KBM-7 (cell line): ENCODE measurements around the gene HSD3B2.
"Not testable (repeated sequence)": the region's sequence is repeated elsewhere in the genome, so short reads cannot be mapped to it uniquely, and the experiment has no call there.

Experiments used
- DNase-seq: peaks from one replicate; pipeline ENCODE4 v3.0.0-alpha.2; 2015
- in situ Hi-C: fragments of 300-500 bp; cut with MboI; formaldehyde crosslinking; loops from 2 replicates; pipeline ENCODE4 v1.14.3; 2020; ENCODE audit warnings: low sequenced_read_pairs, low pct_unique_long_range_greater_than_20kb, mixed read lengths

HSD3B2 gene

DNA sequence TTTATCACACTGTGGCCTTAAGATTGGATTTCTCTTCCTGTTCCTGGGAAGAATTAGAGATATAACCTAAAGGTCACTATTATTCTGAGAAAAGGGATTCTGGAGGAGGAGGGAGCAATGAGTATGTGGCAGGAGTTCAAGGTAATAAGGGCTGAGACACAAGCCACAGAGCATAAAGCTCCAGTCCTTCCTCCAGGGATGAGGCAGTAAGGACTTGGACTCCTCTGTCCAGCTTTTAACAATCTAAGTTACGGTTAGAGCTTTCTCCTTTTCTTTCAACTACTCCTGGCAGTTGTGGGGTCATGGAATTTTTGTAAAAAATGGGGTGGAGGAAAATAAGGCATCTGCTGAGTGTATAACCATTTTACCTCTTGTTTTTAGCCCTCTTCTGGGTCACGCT is at the start of gene HSD3B2:
Gene HSD3B2, plus strand, starts transcription at position 201 of the 400 bp plus-strand sequence. CDS start 270 bp downstream, outside the sequence.
- in situ Hi-C loops, result no loop called here

DNA sequence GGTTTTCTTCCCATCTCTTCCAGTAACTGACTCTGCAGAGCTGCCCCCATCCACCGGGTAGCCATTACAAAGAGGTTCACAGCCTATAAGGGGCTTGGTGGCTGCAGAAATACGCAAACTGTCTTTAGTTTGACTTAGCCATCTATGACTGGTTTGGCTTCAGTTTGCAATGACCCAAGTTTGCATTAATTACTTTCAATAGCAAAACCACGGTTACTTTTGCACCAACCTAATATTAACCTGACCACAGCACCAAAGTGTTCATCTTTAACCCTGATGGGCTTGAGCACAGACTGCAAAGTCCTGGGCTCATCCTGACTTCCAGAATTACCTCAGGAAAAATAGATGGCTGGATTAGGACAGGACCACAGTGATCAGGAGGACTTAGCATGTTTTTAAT is 48.5 kb upstream of the HSD3B2 start:
- no peak for DNase-seq
- in situ Hi-C loops, result no loop called here

More for the DNA sequence above, at the start of gene HSD3B2:
- no peak for DNase-seq

DNA sequence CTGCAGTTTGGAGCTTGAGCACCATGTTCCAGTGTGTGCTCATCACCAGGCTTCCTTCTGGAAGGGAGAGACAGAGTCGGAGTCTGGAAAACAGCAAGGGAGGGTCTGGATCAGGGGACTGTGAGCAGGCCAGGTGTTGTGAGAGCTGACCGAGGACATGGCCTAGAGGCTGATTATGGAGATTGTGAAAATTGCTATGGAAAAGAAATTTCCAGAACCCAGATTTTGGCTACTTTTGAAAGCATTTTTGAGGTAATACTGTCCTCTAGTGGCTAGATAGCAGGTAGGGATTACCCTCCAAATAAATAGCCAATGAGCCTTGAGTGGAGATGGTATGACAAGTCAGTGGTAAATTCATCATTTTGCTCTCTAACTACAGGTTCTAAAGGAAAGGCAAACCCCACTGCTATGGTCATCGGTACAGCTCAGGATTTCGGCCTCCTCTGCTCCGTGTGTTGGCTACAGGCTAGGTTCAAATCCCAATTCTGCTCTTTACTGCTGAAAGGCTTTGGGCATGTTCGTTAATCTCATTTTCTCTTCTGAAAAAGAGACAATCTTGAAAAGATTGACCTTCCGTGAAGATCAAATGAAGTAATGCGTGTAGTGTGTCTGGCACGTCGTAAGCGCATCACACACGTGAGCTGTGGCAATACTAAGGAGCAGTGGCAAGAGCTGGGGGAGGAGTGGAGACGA is 47.4 kb upstream of the HSD3B2 start:
- in situ Hi-C loops, result no loop called here
- peak; percentile 27 for DNase-seq

DNA sequence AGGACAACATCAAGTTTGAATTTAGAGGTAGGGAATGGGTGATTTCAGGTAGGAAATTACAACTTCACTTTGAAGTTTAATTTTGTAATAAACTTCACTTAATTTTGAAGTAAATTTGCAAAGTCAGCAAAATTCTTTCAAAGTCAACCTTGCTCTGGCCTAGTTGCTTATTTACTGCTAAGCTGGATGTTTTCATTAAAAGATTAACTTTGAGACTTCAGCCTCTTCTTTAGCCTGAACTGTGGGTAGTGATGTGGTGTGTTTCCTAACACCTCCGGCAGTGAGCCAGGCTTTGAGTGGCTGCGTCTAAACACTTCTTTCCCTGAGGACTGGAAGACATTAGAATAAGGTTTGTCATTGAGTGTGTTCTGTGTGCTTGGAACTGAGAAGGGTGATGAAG is 46.4 kb upstream of the HSD3B2 start, which contains the start of gene HAO2:
Gene HAO2, plus strand, starts transcription at position 232 of the 400 bp plus-strand sequence. CDS start 12,301 bp downstream, outside the sequence.
- no peak for DNase-seq
- in situ Hi-C loops, result no loop called here

- in situ Hi-C loops, result no loop called here
- DNase-seq, result no peak
Measured at GRCh38 chr1:119370748-119371147, 44.2 kb upstream of the HSD3B2 start.

GRCh38 chr1:119371815-119372214 is 43.1 kb upstream of the HSD3B2 start:
- no peak for DNase-seq
- in situ Hi-C loops, result no loop called here

DNA sequence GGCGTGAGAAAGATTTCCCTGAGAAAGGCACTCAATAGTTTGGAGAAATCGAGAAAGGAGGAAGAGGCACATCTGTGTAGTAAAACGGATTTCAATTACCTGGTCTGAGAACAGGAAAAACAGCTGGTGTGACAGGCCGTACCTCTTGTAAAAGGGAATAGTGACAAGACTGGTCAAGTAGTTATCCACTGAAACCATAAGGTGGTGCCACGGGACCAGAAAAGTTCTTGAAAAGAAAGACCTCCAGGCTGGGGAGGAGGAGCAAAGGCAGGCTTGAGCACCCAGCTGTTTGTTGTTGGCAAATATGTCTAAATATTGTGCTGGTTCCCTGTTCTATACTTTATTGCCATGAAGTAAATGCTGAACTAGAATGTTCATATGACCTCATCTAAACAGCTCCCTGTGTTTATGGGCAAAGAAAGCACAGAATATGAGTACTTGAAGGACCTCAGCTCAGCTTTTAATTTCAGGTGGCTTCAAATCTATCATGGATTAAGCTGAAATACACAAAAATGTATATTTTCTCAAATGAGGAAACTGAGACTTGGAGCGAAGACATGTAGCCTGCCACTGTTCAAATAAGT is 42.4 kb upstream of the HSD3B2 start:
- in situ Hi-C loops, result no loop called here
- DNase-seq, result peak; percentile 17

DNA sequence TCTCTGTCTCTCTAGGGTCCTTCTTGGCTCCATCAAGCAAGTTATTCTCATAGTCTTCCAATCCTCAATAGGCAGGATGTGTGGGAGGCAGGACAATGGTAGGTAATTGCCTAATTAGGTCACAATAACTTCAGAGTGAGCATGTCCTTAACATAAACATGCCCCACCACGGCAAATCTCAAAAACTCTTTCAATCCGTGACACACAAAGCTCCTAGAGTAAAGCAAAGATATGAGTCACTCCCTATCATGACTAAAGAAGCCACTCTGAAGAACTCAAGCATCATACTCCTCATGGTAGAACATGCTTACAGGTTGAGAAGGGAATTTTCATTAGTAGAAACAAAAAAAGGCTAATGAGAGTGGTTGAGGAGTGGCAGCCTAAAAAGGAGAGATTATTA is 41.5 kb upstream of the HSD3B2 start:
- in situ Hi-C loops, result no loop called here
- no peak for DNase-seq

- no peak for DNase-seq
- in situ Hi-C loops, result no loop called here
Measured at GRCh38 chr1:119374208-119374874, 40.6 kb upstream of the HSD3B2 start.

GRCh38 chr1:119375366-119375765 is 39.6 kb upstream of the HSD3B2 start:
- DNase-seq, result no peak
- in situ Hi-C loops, result no loop called here

GRCh38 chr1:119376594-119376993 is 38.4 kb upstream of the HSD3B2 start:
- in situ Hi-C loops, result no loop called here
- no peak for DNase-seq

- in situ Hi-C loops, DNase-seq: not testable (repeated sequence)
Measured at GRCh38 chr1:119377594-119377993, 37.4 kb upstream of the HSD3B2 start.

DNA sequence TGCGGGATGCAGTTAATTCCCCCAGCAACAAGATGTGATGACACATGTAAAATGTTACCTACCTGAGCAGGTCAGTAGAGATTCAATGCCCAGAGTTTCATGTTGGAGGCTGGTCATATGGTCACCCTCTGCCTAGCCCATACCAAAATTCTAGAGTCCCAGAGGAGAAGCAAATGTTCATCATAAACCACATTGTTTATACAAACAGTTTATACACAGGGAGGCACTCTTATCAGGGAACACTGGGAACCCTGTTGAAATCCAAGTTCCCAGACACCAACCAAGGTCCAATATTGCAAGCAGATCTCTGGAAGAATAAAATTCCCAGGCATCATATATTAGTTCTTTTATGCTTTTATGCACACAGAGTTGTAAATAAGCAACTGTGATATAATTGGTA is 35.8 kb upstream of the HSD3B2 start:
- in situ Hi-C loops, result no loop called here
- no peak for DNase-seq

GRCh38 chr1:119380304-119380703 is 34.6 kb upstream of the HSD3B2 start:
- DNase-seq, result no peak
- in situ Hi-C loops, result no loop called here

DNA sequence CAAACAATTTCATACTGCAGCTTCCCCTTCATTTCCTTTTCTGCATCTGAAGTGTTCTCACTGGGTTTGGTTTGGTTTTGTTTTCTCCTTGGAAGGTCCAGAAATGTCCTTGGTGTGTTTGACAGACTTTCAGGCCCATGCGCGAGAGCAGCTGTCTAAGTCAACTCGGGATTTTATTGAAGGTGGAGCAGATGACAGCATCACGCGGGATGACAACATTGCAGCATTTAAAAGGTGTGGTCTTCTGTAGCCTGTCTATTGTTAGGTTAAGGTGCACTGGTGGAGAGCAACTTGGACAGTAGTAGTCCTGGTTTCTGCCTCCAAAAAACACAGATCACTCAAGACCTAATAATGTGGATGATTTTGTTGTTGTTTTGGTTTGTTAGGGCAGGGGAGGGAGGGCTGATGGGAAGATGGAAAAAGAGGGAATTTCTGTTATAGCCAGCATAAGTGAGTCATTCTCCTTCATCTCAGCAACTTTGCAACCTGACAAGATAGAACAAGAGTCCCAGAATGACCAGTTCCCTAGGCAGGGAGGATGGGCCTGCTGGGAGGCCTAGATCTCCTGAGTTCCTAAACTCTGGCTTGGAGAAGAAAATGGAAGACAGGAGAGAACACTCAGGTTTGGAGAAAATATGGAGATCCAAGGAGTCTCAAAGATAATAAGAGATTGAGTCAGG is 33.8 kb upstream of the HSD3B2 start:
- no peak for DNase-seq
- in situ Hi-C loops, result no loop called here

DNA sequence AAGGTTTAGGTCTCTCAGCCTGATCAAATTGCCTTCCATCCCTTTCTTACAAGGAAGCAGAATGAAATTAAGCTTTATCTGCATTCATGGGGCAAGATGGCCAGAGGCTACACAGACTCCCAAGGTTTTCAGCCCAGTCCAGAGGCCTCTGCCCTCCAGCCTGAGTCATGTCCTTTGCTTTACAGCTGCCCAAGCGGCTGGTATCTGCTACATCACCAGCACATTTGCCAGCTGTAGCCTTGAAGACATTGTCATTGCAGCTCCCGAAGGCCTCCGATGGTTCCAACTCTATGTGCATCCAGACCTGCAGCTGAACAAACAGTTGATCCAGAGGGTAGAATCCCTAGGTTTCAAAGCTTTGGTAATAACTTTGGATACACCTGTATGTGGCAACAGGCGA is 30.4 kb upstream of the HSD3B2 start:
- in situ Hi-C loops, result no loop called here
- no peak for DNase-seq

DNA sequence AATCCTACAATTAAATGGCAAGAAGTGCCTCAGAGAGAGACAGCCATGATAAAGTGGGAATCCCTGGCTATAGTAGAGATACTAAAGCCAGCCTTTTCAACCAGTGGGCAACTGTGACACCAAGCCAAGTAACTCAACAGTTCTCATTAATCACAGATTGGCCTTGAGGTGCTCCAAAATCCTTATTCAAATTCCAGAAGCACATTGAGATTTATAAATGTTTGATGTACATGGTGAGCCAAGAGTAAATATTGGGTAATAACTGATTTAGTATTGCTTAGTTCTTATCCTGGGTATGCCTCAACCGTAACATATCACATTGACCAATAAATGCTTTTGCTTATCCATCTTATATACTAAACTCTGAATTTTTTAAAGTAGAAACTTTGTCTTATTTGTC is 29.3 kb upstream of the HSD3B2 start:
- in situ Hi-C loops, result no loop called here
- no peak for DNase-seq

- DNase-seq, result no peak
- in situ Hi-C loops, result no loop called here
Measured at GRCh38 chr1:119387858-119388257, 27.1 kb upstream of the HSD3B2 start.

DNA sequence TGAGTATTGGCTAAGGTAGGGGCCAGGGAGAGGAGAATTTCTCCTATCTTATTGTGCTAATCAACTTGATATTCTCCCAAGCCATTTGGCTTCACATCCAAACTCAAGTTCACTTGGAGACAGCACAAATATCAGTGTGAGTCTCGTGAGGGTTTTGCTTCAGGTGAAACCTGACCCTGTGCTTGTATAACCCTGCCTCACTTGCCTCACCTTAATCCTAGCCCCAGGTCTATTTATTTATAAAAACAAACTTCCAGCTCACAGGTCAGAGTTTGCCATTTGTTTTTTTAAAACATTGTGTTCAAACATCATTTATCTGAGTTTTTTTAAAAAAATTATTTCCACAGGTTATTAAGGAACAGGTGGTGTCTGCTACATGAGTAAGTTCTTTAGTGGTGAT is 26.5 kb upstream of the HSD3B2 start:
- in situ Hi-C loops, result no loop called here
- no peak for DNase-seq

- in situ Hi-C loops, result no loop called here
- DNase-seq, result no peak
Measured at GRCh38 chr1:119390526-119390925, 24.4 kb upstream of the HSD3B2 start.
